Esophagus mucosa (tissue), 1 donor: Measurements from ENCODE around the gene SAPCD1. TPM values are rescaled to one million over a fixed set of nuclear protein-coding genes. Genes with fewer than 3 reads are reported as not detected.

Source experiments
- ATAC-seq: fragments of 200-7000 bp; cut with Tn5 transposase; one replicate; pipeline ENCODE4 v1.9.1; 2020
- total RNA-seq: library from RNA; stranded (reverse); gene quantifications from one replicate; pipeline ENCODE4 v1.2.4, GENCODE V29; 2023
- donor health status: DM: yes; HTN: yes; CAD: no.

The SAPCD1 gene
- total RNA-seq, 1 donor from 2014 or later = 0.64 TPM

DNA sequence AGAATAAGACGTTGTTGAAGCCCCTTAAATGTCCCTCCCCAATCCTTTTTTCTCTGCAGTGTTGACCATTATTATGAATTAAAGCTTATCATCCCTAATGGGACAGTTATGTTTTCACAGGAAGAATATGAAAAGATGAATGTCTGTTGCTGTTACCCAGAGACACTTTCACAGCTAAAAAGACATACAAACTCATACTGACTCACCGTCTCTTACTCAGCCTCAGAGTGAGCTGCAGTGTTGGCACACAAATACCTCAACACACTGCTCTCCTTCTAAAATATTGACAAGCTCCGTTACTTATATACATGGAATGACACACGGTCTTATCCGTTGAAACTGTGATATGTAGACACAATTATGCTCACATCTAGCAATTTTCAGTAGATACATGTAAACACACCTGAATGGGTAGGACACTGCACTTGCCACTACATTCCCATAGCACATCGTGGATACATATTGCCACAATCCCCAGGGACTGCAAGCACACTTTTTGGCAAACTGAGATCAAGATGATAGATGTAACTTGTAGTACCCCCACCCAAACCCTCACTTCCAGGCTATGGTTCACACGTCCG, 9.6 kb upstream of the SAPCD1 start:
- peak; percentile 75 for ATAC-seq

DNA sequence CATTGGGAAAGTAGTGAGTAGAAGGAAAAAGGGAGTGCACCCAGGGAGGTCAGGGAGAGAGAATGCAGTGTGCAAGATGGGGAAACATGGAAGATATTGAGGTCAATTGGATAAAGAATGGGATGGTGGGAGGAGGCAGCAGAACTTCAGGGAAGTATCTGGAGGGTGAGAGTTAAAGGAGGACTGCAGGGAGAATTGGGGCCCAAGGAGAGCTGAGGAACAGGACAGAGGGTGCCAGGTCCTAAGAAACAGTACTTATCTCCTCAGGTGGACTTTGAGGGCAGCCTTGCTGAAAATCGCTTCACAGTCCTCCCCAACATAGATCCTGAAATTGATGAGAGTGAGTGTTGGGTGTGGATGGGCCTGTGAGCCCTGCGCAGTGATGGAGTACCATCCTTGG, 4.2 kb upstream of the SAPCD1 start:
- no peak for ATAC-seq

DNA sequence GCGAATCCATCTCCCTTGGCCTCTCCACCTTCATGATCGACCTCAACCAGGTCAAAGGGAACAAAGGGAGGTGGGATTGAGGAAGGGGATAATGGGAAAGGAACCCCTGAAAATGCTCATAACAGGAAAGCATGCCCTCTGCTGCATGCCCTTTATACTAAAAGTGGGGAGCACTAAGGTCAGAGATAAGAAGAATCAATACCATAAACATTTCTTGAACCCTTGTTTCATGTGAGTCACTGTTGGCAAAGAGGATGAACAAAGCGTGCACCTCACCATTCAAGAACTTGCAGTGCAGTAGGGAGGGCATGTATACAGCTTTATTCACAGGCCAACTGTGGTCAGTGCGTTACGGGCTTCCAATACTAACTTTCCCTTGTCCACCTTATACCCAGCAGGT, 1.7 kb upstream of the SAPCD1 start:
- ATAC-seq = no peak

DNA sequence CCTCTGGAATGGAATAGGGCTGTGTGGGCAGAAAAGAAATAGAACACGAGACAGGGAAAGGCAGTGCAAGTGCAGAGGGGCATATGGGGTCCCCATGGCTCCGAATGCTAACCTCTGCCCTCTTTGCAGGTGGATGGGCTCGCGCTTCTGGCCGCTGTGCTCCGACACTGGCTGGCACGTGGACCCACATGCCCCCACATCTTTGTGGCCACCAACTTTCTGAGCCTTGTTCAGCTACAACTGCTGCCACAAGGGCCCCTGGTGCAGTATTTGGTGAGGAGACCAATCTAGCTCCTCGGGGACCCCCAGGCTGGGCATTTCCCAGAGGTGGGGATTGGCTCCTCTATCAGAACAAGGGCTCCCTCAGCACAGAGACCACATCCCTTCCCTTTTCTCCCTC, 1.1 kb upstream of the SAPCD1 start:
- no peak for ATAC-seq

DNA sequence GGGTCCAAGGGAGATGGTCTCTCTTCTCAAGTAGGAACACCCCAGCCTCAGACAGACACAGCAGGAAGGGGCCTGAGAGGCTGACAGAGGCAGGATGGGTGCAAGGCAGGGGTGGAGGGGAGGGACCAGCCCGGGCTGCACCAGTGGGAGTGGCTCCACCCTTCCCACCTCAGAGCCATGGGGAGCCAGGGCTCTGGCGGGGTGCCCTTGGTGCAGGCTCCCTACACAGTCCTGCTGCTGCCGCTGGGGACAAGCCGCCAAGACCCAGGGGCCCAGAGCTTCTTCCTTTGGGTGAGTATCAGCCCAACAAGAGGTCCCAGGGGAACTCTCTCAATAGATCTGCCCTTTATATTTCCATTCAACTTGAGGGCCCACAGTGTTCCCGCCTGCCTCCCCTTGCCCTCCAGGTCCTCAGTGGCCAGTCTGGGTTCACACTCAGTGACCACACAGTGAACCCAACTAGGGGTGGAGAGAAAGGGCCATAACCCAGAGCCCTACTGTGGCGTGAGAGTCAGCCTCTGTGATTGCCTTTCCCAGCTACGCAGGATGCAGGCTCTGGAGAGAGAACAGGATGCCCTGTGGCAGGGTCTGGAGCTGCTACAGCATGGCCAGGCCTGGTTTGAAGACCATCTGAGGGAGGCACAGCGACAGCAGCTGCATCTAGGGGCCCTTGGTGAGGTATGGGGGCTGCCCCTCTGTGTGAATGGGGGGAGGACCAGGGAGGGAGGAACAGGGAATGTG, 592 bp downstream of the SAPCD1 start:
- ATAC-seq = peak; percentile 20

DNA sequence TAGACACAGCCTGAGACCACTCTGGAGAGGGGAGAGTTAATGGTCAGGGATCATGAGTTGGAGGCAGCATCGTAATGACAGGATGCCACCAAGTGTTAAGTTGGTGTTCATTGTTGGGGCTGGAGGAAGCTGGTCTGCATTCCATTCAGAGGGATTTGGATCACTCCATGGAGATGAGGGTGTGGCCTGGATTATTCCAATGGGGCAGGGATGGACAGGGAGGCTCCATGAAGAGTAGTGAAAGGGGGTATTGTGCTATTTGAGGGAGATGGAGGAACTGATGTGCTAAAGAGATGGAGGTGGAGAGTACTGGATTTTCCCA, 1.1 kb downstream of the SAPCD1 start:
- peak; percentile 45 for ATAC-seq

DNA sequence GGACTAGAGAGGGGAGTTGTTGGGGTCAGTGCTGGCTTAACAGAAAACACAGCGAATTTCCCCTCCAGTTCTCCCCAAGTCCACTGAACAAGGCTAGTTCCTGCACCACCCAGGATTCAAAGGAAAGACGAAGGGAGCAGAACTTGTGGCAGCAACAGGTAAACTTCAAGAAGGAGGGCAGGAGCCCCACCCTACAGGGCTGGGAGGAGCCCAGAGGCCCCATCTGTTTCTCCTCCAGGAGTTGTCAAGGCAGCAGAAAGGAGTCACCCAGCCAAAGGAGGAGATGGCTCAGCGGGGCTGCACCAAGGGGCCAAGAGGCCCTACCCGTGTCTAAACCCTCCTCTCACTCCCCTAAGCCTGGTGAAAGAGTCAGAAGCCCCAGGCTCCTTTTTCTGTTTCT, 1.7 kb downstream of the SAPCD1 start:
- ATAC-seq = no peak

DNA sequence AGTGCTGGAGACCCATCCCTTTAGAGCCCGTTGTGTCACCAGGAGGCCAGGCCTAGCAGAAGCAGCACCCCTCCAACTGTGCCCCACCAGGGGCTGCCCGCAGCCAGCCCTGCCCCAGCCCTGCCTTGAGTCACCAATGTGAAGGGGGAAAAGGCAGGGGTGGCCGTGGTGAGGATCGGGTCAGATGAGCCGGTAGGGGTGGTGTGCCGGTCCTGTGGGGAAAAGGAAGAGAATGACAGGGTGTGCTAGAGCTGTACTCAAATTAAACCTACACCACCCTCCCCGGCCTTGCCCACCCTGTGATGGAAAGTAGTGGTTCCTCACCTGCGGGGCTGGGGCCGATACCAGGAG, 3.1 kb downstream of the SAPCD1 start:
- no peak for ATAC-seq

DNA sequence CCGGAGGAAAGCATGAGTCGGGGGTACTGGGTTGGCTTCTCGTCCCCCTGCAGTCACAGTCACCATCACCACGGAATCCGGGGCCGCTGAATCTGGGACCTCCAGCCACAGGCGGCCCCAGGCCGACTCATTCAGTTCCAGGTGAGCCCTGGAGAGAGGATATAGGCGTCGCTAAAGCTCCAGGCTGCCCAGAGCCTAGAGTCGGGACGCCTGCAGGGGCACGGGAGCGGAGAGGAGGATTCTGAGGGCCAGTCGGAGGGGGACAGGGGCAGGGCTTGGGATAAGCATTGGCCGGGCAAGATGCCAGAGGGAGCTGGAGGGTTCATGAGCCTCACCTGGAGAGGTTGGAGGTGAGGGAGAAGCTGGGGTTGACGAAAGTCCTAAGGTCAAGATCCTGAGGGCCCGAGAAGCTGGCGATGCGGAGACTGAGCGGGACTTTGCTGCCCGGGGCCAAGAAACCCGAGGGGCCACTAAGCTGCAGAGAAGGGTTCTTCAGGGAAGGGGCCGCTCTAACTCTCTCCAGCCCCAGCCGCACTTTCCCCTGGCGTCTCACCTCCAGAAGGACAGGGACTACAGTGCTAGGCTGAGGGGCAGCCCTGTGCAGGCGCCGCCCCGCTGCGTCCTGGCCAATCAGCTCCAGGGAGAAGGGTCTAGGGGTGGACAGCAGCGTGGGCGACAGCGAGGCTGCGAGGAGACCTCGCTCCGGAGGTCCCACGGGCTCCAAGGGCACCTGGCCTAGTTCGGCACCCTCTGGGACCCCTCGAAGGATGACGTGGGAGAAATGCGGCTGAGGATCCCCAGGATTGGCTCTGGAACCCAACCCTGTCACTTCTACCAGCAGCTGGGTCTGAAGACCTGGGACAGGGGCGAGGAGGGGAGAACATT, 3.7 kb downstream of the SAPCD1 start:
- no peak for ATAC-seq

DNA sequence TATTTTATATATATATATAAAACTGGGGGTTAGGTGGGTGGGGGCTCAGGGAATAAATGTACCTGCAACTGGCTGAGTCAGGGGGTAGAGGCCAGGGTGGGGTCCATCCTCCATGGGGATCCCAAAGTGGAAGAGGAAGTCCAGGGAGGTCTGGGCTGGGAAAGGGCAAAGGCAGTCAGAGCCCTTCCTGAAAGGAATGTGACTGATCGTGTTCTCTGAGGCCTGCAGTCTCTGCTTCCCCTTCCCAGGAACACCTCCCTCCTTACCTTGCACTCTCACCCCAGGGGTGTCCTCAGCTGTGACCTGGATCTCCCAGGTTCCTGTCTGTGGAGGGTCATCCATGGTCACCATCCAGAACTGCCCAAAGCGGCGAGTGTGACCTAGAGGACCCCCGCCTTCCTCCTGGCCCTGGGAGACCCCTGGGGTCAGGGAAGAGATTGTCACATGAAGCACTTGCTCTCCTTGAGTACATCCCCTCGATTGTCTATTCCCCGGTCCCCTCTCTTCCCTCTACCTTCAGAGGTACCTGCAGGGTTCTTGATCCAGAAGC, 4.7 kb downstream of the SAPCD1 start:
- no peak for ATAC-seq

DNA sequence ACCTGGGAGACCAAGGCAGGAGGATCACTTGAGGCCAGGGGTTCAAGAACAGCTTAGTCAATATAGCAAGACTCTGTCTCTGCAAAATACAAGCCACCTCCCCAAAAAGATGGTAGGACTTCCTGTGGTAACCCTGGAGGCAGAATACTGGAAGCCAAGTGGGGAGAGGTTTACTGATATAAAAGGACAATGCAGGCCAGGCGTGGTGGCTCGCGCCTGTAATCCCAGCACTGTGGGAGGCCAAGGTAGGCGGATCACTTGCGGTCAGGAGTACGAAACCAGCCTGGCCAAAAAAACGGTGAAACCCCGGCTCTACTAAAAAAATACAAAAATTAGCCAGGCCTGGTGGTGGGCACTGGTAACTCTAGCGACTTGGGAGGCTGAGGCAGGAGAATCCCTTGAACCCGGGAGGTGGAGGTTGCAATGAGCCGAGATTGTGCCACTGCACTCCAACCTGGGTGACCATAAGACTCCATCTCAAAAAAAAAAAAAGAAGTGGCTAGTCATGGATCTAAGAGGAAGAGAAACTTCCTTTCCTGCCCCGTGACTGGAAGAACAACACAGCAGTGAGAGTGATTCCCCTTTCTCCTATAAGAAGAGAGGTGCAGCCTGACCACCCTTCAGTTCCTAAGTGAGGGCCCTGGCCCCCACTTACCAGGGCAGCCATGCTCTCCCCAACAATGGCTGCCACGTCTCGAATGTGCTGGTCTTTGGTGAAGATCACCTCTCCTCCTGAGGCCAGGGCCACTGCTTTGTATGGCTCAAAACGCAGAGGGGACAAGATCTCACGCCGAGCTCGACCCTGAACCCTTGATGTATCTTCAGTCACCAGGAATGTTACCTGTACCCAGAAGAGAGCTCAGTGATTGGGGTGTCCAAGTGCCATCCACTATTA, 6.2 kb downstream of the SAPCD1 start:
- no peak for ATAC-seq

DNA sequence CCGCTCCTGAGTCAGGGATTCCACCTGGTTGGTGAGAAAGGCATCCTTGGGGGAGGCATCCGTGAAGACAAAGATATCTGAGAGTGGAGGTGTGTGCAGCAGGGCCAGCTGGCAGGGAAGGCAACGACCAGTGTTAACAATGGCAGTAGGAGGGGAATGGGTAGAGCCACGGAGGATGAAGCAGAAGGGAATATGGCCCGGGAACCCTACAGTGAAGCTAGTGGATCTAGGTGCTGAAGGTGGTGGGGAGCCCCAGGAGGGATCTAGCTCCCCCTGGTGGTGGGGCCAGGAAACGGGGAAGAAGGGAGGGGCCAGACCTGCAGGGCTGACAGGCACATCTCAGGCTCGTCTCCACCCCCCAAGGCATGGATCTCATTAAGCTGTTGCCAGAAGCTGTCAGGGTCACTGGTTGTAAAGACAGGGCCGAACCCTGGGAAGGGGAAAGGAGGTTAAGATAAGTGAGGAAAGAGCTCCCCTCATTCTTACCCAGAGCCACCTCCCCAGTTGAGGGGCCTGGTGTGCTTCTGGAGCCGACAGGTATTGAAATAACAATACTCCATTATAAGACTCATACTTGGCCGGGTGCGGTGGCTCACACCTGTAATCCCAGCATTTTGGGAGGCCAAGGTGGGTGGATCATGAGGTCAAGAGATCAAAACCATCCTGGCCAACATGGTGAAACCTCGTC, 7.4 kb downstream of the SAPCD1 start:
- ATAC-seq = peak; percentile 87

DNA sequence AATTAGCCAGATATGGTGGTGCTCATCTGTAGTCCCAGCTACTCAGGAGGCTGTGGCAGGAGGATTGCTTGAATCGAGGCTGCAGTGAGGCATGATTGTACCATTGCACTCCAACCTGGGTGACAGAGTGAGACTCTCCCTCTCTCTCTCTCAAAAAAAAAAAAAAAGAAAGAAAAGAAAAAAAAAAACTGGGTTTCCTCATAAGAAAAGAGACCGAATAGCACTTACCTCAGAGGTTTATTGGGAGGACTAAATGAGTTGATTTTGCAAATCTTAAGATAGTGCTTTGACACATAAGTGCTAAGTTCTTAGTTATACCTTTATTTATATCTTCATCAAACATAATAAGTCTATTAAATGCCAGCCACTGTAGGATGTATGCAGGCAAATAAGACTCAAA, 8.4 kb downstream of the SAPCD1 start:
- no peak for ATAC-seq

DNA sequence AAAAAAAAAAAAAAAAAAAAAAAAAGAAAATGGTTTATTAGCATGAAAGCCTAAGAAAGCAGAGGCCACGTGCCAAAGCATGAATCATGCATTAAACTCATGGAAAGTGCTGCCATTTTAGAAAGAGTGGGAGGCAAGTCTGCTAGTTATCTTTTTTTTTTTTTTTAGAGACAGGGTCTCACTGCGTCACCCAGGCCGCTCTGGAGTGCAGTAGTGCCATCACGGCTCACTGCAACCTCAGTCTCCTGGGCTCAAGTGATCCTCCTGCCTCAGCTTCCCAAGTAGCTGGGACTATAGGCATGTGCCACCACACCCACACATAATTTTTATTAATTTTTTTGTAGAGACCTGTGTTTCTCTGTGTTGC, 9.5 kb downstream of the SAPCD1 start:
- ATAC-seq = no peak

DNA sequence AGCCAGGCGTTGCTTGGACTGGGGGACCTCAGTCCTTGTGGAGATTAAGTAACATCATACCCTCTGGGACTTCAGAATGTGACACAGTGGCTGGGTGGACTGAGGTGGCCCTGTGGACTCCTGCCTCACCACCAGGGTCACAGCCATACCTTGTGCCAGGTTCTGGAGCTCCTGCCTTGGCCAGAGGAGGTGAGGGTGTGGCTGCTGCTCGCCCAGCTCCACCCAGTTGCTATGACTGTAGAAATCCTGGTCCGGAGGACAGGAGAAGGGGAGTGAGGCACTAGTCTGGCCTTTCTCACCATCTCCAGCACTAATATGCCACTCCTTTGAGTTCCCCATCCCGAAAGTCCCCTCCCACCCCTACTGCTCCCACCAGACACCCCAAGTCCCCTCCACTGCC, 12.7 kb downstream of the SAPCD1 start:
- ATAC-seq = peak; percentile 67

DNA sequence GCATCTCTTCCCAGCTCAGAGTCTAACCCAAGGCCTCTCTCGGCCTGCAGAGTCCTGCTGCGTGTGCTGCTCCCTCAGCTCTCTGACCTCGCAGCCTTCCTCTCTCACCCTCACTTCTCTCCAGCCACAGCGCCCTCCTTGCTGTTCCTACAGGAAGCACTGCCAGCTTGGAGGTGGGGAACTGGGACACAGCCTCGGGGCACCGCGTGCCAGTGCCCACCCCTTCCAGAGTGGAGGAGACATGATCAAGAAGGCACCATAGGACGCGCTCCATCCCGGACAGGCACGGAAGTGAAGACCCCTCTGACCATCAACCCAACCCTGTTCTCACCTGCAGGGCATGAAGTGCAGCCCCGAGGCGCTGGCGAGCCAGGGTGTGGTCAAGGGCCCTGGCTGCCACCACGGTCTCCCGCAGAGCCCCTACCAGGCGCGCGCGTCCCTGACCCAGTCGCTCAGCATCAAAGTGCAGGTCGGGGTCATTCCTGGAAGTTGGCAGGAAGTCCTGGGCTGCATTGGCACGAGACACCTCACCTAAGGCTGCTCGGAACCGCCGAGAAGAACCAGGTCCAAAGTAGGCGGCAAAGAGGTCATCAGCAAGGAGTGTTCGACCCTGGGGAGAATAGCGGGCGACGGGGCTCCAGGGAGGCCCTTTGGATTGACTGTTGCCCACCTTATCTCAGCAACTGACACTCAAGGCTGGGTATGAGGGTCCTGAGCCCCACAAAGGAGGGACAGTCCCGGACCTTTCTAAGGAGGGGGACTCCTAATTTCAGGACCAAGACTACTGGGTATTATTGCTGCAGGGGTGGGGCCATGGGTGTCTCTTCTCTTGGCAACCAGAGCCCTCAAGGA, 13.4 kb downstream of the SAPCD1 start:
- ATAC-seq = no peak

DNA sequence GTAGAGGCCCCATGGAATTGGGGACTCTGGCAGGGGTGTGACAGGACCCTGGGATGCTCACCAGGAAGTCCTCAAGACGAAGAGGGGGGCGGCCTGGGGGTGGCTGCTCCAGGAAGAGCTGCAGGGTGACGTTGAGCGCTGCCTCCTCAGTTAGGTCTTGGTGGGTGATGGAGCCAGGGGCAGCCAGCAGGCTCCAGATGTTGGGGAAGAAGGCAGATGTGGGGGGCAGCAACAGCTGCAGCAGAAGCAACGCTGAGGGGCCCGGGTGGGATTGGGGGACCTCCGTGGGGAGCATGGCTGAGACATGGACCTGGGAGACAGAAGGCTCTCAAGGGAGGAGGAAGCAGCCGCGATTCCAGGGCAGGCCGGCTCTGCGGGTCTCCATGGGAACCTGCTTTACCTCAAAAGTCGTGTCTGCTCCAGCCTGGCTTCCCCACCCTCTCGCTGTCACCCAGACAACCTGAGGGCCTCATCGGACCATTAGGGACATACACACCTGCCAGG, 14.1 kb downstream of the SAPCD1 start:
- peak; percentile 1 for ATAC-seq

DNA sequence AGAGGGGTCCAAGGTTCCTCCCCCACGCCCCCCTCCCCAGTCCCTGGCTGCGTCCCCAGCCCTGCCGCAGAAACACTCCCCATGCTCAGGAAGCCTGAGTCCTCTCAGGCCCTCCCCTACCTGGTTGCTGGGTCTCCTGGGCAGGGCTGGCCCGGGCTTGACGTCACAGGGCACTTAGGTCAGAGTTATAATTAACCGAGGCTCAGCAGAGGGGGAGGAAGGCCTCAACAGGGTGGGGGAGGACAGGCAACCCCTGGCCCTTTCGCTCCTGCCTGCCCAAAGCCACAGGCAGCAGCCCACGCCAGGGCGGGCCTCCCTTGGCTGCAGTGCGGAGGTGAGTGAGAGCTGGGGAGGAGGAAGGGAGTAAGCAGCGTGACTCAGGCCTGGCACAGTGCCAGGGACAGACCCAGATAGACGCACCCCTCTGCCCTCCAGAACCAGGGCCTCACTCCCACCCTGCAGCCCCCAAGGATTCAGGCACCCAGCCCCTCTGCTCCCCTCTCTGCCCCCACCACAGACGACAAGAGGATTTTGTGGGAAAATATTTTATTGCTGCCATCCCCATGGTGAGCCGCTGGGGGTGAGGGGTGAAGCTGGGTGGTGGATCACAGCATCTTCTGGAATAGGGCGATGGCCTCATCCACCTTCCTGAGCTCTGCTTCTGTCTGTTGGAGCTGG, 14.7 kb downstream of the SAPCD1 start, which contains the start of gene VWA7:
TSS of gene VWA7 (minus strand) at position 340 of the 678 bp plus-strand sequence. CDS start 549 bp downstream, outside the sequence.
- ATAC-seq = peak; percentile 73

DNA sequence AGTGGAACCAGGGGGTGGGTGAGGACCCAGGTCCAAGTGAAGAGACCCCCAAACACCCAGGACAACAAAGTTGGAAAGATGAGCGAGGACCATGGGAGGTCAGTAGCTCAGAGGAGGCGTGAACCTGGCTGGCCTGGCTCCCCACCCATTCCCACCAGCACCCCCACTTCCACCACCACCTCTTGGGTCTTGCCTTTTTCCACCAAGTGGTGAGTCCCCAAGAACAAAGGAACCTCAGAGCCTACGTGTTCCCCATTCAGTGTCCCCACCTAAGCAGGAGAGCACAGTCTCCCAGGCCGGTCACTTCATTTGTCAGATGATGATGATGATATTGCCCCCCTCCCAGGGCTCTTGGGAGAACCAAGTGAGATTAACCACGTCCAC, 15.2 kb downstream of the SAPCD1 start:
- no peak for ATAC-seq

DNA sequence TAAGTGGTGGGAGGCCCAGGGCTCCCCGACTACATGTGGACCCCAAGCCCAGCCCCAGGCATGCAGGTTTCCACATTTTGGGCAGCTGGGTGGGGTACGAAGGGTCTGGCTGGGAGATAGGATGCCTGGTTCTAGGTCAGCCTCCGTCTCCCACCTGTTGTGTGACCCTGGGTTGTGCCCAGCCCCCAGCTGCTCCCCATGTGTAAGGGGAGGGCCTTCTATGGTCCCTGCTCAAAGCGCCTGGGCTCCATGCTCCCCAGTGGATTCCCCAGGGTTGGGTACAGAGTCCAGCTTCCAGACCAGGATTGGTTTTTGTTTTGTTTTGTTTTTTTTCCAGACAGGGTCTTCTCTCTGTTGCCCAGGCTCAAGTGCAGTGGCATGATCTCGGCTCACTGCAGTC, 15.7 kb downstream of the SAPCD1 start:
- ATAC-seq = no peak
